ENCODE measurements around the gene OSBPL8. TPM values are rescaled to one million over a fixed set of nuclear protein-coding genes. Genes with fewer than 3 reads are reported as not detected.

The OSBPL8 gene
- total RNA-seq, 2 experiments from 2014 or later, result 154 to 160 TPM

GRCh38 chr12:76558684-76559399, 729 bp downstream of the OSBPL8 start:
- intact Hi-C loops (cut with DNase I, micrococcal nuclease), result loop anchor here (2.0 to 5.0 kb wide), 6 partner anchors 37 to 474 kb away; partner anchors contain the start of genes NAP1L1 (in 2 of the 2), BBS10 (in 1 of the 2) and ZDHHC17 (in 1 of the 2)
- peak overlapping the region; percentile 95 for H3K27ac Mint-ChIP-seq
- Histone ChIP-seq H3K27me3 (ENCODE audit: control insufficient read depth in 1 of 2, insufficient read depth in 2 of 2, low read length in 2 of 2) (no peaks in the 10 kb centered on the region), H3K27ac (ENCODE audit: low read depth in 1 of 2, low read length in 2 of 2) (peak overlapping the region; percentile 85 to 99), H3K9me3 (ENCODE audit: control insufficient read depth in 1 of 2, insufficient read depth in 1 of 2, low read length in 2 of 2) (no peaks in the 10 kb centered on the region), H3K36me3 (ENCODE audit: insufficient read depth, low read length) (no peaks in the 10 kb centered on the region), H3K4me3 (ENCODE audit: low read length) (peak overlapping the region; percentile 88), H3K4me1 (ENCODE audit: insufficient read depth, low read length) (peaks cover 16% of the 10 kb centered on the region)
- H3K4me1 Mint-ChIP-seq (ENCODE audit: low read depth), result peaks cover 53% of the 10 kb centered on the region
- H3K36me3 Mint-ChIP-seq (ENCODE audit: low read depth), result peaks cover 38% of the 10 kb centered on the region
- no peaks in the 10 kb centered on the region for H3K27me3 Mint-ChIP-seq
- peak overlapping the region; percentile 94 for H3K4me3 Mint-ChIP-seq
- ATAC-seq (ENCODE audit: poor library complexity) (peak; percentile 77), DNase-seq (peak; percentile 52 to 92 (median 77))
- H3K9me3 Mint-ChIP-seq, result no peaks in the 10 kb centered on the region
- CTCF ChIA-PET, result interaction anchor here (0.6 to 1.5 kb wide), 5 partner anchors 8 to 205 kb away, joined by 3 to 5 read pairs (median 3); partner anchors contain the start of gene ZDHHC17
- POLR2A ChIA-PET, result interaction anchor here (0.6 to 3.5 kb wide), 29 partner anchors 8 to 1168 kb away, joined by 3 to 39 read pairs (median 5); partner anchors contain the start of genes BBS10, GLIPR1, GLIPR1L2 and KRR1
- TF ChIP-seq CTCF (IDR thresholded peaks at IDR 0.05), result no peak

GRCh38 chr12:76556368-76556767, 3.2 kb downstream of the OSBPL8 start:
- Histone ChIP-seq H3K9me3 (ENCODE audit: control insufficient read depth in 1 of 2, insufficient read depth in 1 of 2, low read length in 2 of 2) (no peaks in the 10 kb centered on the region), H3K27me3 (ENCODE audit: control insufficient read depth in 1 of 2, insufficient read depth in 2 of 2, low read length in 2 of 2) (no peaks in the 10 kb centered on the region), H3K4me3 (ENCODE audit: low read length) (no peak overlapping the region), H3K27ac (ENCODE audit: low read depth in 1 of 2, low read length in 2 of 2) (no peak overlapping the region), H3K4me1 (ENCODE audit: insufficient read depth, low read length) (peaks cover 32% of the 10 kb centered on the region), H3K36me3 (ENCODE audit: insufficient read depth, low read length) (no peaks in the 10 kb centered on the region)
- intact Hi-C loops (cut with DNase I, micrococcal nuclease), result loop anchor here (5.0 kb wide), 5 partner anchors 34 to 209 kb away; partner anchors contain the start of genes BBS10 (in 1 of the 2) and ZDHHC17 (in 1 of the 2)
- Mint-ChIP-seq H3K4me1 (ENCODE audit: low read depth) (peaks cover 72% of the 10 kb centered on the region), H3K9me3 (no peaks in the 10 kb centered on the region), H3K27me3 (no peaks in the 10 kb centered on the region), H3K27ac (peak overlapping the region; percentile 95), H3K36me3 (ENCODE audit: low read depth) (peaks cover 45% of the 10 kb centered on the region), H3K4me3 (peak overlapping the region; percentile 86)
- CTCF ChIA-PET, result interaction anchor here (1.0 kb wide), 1 partner anchor 30 kb away, joined by 3 read pairs; no protein-coding TSS in a partner anchor
- POLR2A ChIA-PET, result interaction anchor here (0.8 to 1.2 kb wide), 2 partner anchors 13 to 61 kb away, joined by 3 to 5 read pairs; no protein-coding TSS in a partner anchor
- TF ChIP-seq CTCF (IDR thresholded peaks at IDR 0.05), result no peak
- DNase-seq (peak in 4 of 14 experiments; percentile 13 to 78 (median 40)), ATAC-seq (ENCODE audit: poor library complexity) (peak; percentile 13)

- Histone ChIP-seq H3K4me1 (ENCODE audit: insufficient read depth, low read length) (peaks cover 33% of the 10 kb centered on the region), H3K27me3 (ENCODE audit: control insufficient read depth in 1 of 2, insufficient read depth in 2 of 2, low read length in 2 of 2) (no peaks in the 10 kb centered on the region), H3K4me3 (ENCODE audit: low read length) (no peak overlapping the region), H3K27ac (ENCODE audit: low read depth in 1 of 2, low read length in 2 of 2) (no peak overlapping the region), H3K36me3 (ENCODE audit: insufficient read depth, low read length) (no peaks in the 10 kb centered on the region), H3K9me3 (ENCODE audit: control insufficient read depth in 1 of 2, insufficient read depth in 1 of 2, low read length in 2 of 2) (no peaks in the 10 kb centered on the region)
- POLR2A ChIA-PET, result interaction anchor here (1.2 kb wide), 1 partner anchor 60 kb away, joined by 5 read pairs; no protein-coding TSS in a partner anchor
- Mint-ChIP-seq H3K4me3 (peak overlapping the region; percentile 86), H3K4me1 (ENCODE audit: low read depth) (peaks cover 78% of the 10 kb centered on the region), H3K9me3 (no peaks in the 10 kb centered on the region), H3K27ac (peak overlapping the region; percentile 95), H3K36me3 (ENCODE audit: low read depth) (peaks cover 45% of the 10 kb centered on the region), H3K27me3 (no peaks in the 10 kb centered on the region)
- no peak for DNase-seq
- CTCF ChIA-PET, result interaction anchor here (1.0 kb wide), 1 partner anchor 31 kb away, joined by 3 read pairs; no protein-coding TSS in a partner anchor
- no peak for TF ChIP-seq CTCF (IDR thresholded peaks at IDR 0.05)
- no peak for ATAC-seq (ENCODE audit: poor library complexity)
- intact Hi-C loops (cut with DNase I, micrococcal nuclease), result loop anchor here (1.0 to 5.0 kb wide), 6 partner anchors 10 to 208 kb away; partner anchors contain the start of genes BBS10 (in 1 of the 2) and ZDHHC17 (in 1 of the 2)
Measured at GRCh38 chr12:76555797-76556196, 3.8 kb downstream of the OSBPL8 start.

All from CD4-positive, alpha-beta T cell (primary cell).